H9 (cell line): ENCODE data around the gene ATP13A1. TPM values are rescaled to one million over a fixed set of nuclear protein-coding genes. Genes with fewer than 3 reads are reported as not detected.

ENCODE experiments used
- DNase-seq: peaks from one replicate; pipeline ENCODE4 v3.0.0-alpha.2; 2017
- H2AFZ ChIP-seq: one replicate; pipeline ENCODE4 v1.6.1; 2013; ENCODE audit warnings: mild to moderate bottlenecking, low read length, control low read depth, moderate library complexity
- H2AK5ac ChIP-seq: 2 replicates; pipeline ENCODE4 v1.6.1; 2013; ENCODE audit warnings: low read length, control low read depth, mixed read lengths; ENCODE audit not compliant: insufficient read length
- H2BK120ac ChIP-seq: one replicate; pipeline ENCODE4 v1.6.1; 2013; ENCODE audit warnings: low read depth, mild to moderate bottlenecking, low read length, control low read depth, inconsistent platforms; ENCODE audit not compliant: poor library complexity, severe bottlenecking
- H2BK12ac ChIP-seq: 2 replicates; pipeline ENCODE4 v1.6.1; 2013; ENCODE audit warnings: low read length, control low read depth, mixed read lengths, low read depth; ENCODE audit not compliant: insufficient read length
- H2BK15ac ChIP-seq: 2 replicates; pipeline ENCODE4 v1.6.1; 2013; ENCODE audit warnings: low read depth, low read length, control low read depth
- H2BK20ac ChIP-seq: one replicate; pipeline ENCODE4 v1.6.1; 2013; ENCODE audit warnings: low read depth, mild to moderate bottlenecking, low read length, control low read depth, inconsistent platforms; ENCODE audit not compliant: poor library complexity, severe bottlenecking
- H2BK5ac ChIP-seq: 2 replicates; pipeline ENCODE4 v1.6.1; 2013; ENCODE audit warnings: low read length, control low read depth, mixed read lengths; ENCODE audit not compliant: insufficient read length
- H3K14ac ChIP-seq: 2 replicates; pipeline ENCODE4 v1.6.1; 2013; ENCODE audit warnings: low read length, control low read depth; ENCODE audit not compliant: insufficient read depth
- H3K18ac ChIP-seq: 2 replicates; pipeline ENCODE4 v1.6.1; 2013; ENCODE audit warnings: low read depth, mild to moderate bottlenecking, mixed read lengths, low read length, control low read depth; ENCODE audit not compliant: insufficient read length
- H3K23ac ChIP-seq: 2 replicates; pipeline ENCODE4 v1.6.1; 2013; ENCODE audit warnings: low read length, control low read depth, mixed read lengths, low read depth; ENCODE audit not compliant: insufficient read length
- H3K23me2 ChIP-seq: 2 replicates; pipeline ENCODE4 v1.6.1; 2013; ENCODE audit warnings: low read depth, mild to moderate bottlenecking, mixed read lengths, low read length, control low read depth; ENCODE audit not compliant: insufficient read length, poor library complexity, severe bottlenecking
- H3K27ac ChIP-seq: 2 replicates; pipeline ENCODE4 v1.5.1; 2013; ENCODE audit warnings: low read length, control low read depth, mixed read lengths, low read depth; ENCODE audit not compliant: insufficient read length
- H3K27me3 ChIP-seq: 2 replicates; pipeline ENCODE4 v1.6.1; 2013; ENCODE audit warnings: low read length, control low read depth, inconsistent platforms; ENCODE audit not compliant: insufficient read depth
- H3K4ac ChIP-seq: 2 replicates; pipeline ENCODE4 v1.6.1; 2013; ENCODE audit warnings: low read depth, mild to moderate bottlenecking, control low read depth, inconsistent platforms, low read length, moderate library complexity
- H3K4me1 ChIP-seq: 2 replicates; pipeline ENCODE4 v1.6.1; 2013; ENCODE audit warnings: low read length, control low read depth, inconsistent platforms; ENCODE audit not compliant: insufficient read depth
- H3K4me2 ChIP-seq: 2 replicates; pipeline ENCODE4 v1.6.1; 2013; ENCODE audit warnings: low read length, control low read depth, mixed read lengths; ENCODE audit not compliant: insufficient read length, insufficient read depth
- H3K56ac ChIP-seq: 2 replicates; pipeline ENCODE4 v1.6.1; 2013; ENCODE audit warnings: low read depth, mild to moderate bottlenecking, mixed read lengths, low read length, control low read depth; ENCODE audit not compliant: insufficient read length
- H3K79me1 ChIP-seq: 2 replicates; pipeline ENCODE4 v1.6.1; 2013; ENCODE audit warnings: low read depth, mild to moderate bottlenecking, moderate library complexity, low read length, control low read depth, inconsistent platforms; ENCODE audit not compliant: insufficient read depth, poor library complexity, severe bottlenecking
- H3K79me2 ChIP-seq: 2 replicates; pipeline ENCODE4 v1.6.1; 2013; ENCODE audit warnings: low read length, control low read depth, inconsistent platforms; ENCODE audit not compliant: insufficient read depth
- H3K9ac ChIP-seq: 2 replicates; pipeline ENCODE4 v1.6.1; 2013; ENCODE audit warnings: low read length, control low read depth, mixed read lengths; ENCODE audit not compliant: insufficient read length; ENCODE audit errors: extremely low read depth
- H3K9me3 ChIP-seq: one replicate; pipeline ENCODE4 v1.6.1; 2013; ENCODE audit warnings: low read depth, low read length, inconsistent platforms; ENCODE audit not compliant: control insufficient read depth
- H3T11ph ChIP-seq: one replicate; pipeline ENCODE4 v1.6.1; 2013; ENCODE audit warnings: mild to moderate bottlenecking, low read length, control low read depth, inconsistent platforms
- H4K20me1 ChIP-seq: one replicate; pipeline ENCODE4 v1.6.1; 2013; ENCODE audit not compliant: control insufficient read depth, insufficient read length, insufficient read depth
- H4K5ac ChIP-seq: 2 replicates; pipeline ENCODE4 v1.6.1; 2013; ENCODE audit warnings: low read depth, mild to moderate bottlenecking, mixed read lengths, low read length, control low read depth; ENCODE audit not compliant: insufficient read length
- H4K8ac ChIP-seq: replicated peaks from 2 replicates; pipeline ENCODE4 v1.6.1; 2013; ENCODE audit warnings: low read length, control low read depth, mixed read lengths, low read depth; ENCODE audit not compliant: insufficient read length
- H4K91ac ChIP-seq: 2 replicates; pipeline ENCODE4 v1.6.1; 2013; ENCODE audit warnings: low read depth, mild to moderate bottlenecking, moderate library complexity, mixed read lengths, low read length, control low read depth; ENCODE audit not compliant: insufficient read length
- H3K27ac Mint-ChIP-seq, 3 experiments: 2 replicates in 2 of 3; 3 replicates in 1 of 3; pipeline ENCODE4 v1.8.0; 2020 to 2021; ENCODE audit warnings: mixed read lengths in 3 of 3, mild to moderate bottlenecking in 1 of 3, moderate library complexity in 1 of 3
- H3K27me3 Mint-ChIP-seq: 2 replicates; pipeline ENCODE4 v1.8.0; 2021; ENCODE audit warnings: low read depth, mild to moderate bottlenecking, moderate library complexity, mixed read lengths
- H3K36me3 Mint-ChIP-seq, 3 experiments: 2 replicates in 2 of 3; 3 replicates in 1 of 3; pipeline ENCODE4 v1.8.0; 2020 to 2021; ENCODE audit warnings: low read depth in 3 of 3, mixed read lengths in 3 of 3; ENCODE audit not compliant: insufficient read depth in 1 of 3
- H3K4me1 Mint-ChIP-seq, 2 experiments: 2 replicates each; pipeline ENCODE4 v1.8.0; 2020; ENCODE audit warnings: mixed read lengths in 2 of 2
- H3K4me3 Mint-ChIP-seq, 2 experiments: 2 replicates in 1 of 2; 3 replicates in 1 of 2; pipeline ENCODE4 v1.8.0; 2020 to 2021; ENCODE audit warnings: mild to moderate bottlenecking in 2 of 2, mixed read lengths in 2 of 2, moderate library complexity in 1 of 2
- H3K9me3 Mint-ChIP-seq, 2 experiments: 2 replicates in 1 of 2; 3 replicates in 1 of 2; pipeline ENCODE4 v1.8.0; 2020; ENCODE audit warnings: mild to moderate bottlenecking in 2 of 2, mixed read lengths in 2 of 2, moderate library complexity in 1 of 2
- CTCF ChIP-seq: fragments of 200-600 bp; sonication (generic); conservative IDR thresholded peaks from 3 replicates; pipeline ENCODE4 v1.8.0; 2021; ENCODE audit warnings: antibody characterized with exemption, mild to moderate bottlenecking
- WGBS: extraction: QIAGEN DNeasy Blood & Tissue Kit; methylation state at CpG from one replicate; pipeline ENCODE4 v1.1.7; 2013; ENCODE audit warnings: missing lambda C conversion rate, low lambda C conversion rate, mixed read lengths; ENCODE audit not compliant: insufficient read length; ENCODE audit errors: extremely low coverage; 5-methylcytosine and 5-hydroxymethylcytosine counted together
- total RNA-seq: library from RNA; stranded (reverse); gene quantifications from 2 replicates; pipeline ENCODE4 v1.2.1, GENCODE V29; 2021

ATP13A1 gene
- total RNA-seq, 1 experiment from 2014 or later = 67.8 TPM

DNA sequence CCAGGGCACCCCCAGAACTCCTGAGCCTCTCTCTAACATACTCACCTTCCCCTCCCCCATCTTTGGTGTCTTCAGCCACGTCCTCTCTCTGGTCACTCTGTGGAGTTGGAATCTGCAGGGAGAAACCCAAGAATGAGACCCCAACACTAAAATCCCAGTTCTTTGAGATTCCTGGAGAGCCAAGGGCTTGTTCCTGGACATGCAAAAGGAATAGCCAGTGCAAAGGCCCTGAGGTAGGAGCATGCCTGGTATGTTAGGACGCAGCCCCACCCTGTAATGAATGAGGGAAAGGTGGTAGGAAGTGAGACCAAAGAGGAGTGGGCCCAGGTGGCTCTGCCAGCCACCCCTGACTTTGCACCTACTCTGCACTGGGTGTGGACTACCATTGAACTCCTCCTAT lies 33.0 kb downstream of the ATP13A1 start:
- no peaks in the 10 kb centered on the region for H3K79me1 ChIP-seq
- H3K9me3 ChIP-seq = no peaks in the 10 kb centered on the region
- H3K56ac ChIP-seq = no peak overlapping the region
- Mint-ChIP-seq H3K4me3 (no peak overlapping the region), H3K9me3 (no peaks in the 10 kb centered on the region), H3K36me3 (peaks cover 9 to 39% (median 36%) of the 10 kb centered on the region in 3 experiments; a peak in 6 of 7 replicates), H3K27ac (no peak overlapping the region; a peak in 1 of 7 replicates), H3K4me1 (peaks cover 16 to 20% of the 10 kb centered on the region in 2 experiments), H3K27me3 (peaks cover 3% of the 10 kb centered on the region; the same call in 1 of the 2 replicates)
- TF ChIP-seq CTCF = no peak
- no peak overlapping the region for H4K5ac ChIP-seq
- no peak overlapping the region for H2BK5ac ChIP-seq
- no peak overlapping the region for H2BK15ac ChIP-seq
- H4K8ac ChIP-seq = no peak overlapping the region
- no peak overlapping the region for H2BK20ac ChIP-seq
- H3K14ac ChIP-seq = no peak overlapping the region
- DNase-seq = no peak
- H3T11ph ChIP-seq = no peak overlapping the region
- H4K20me1 ChIP-seq = peaks cover 2% of the 10 kb centered on the region
- H3K18ac ChIP-seq = no peak overlapping the region
- no peak overlapping the region for H3K9ac ChIP-seq
- no peaks in the 10 kb centered on the region for H3K27me3 ChIP-seq
- H3K4ac ChIP-seq = no peak overlapping the region
- H3K4me1 ChIP-seq = peaks cover 3% of the 10 kb centered on the region; the same call in 1 of the 2 replicates
- H3K4me2 ChIP-seq = no peak overlapping the region
- peaks cover 10% of the 10 kb centered on the region for H3K23me2 ChIP-seq
- H2BK12ac ChIP-seq = no peak overlapping the region
- WGBS = no CpG with 5 or more reads among the region's 2 CpGs
- H3K27ac ChIP-seq = no peak overlapping the region
- no peak overlapping the region for H4K91ac ChIP-seq
- H2AFZ ChIP-seq = no peak overlapping the region
- no peak overlapping the region for H2AK5ac ChIP-seq
- no peak overlapping the region for H3K23ac ChIP-seq
- peaks cover 2% of the 10 kb centered on the region; the same call in 1 of the 2 replicates for H3K79me2 ChIP-seq
- no peak overlapping the region for H2BK120ac ChIP-seq
